Measurements from ENCODE around the gene ZBTB46. TPM values are rescaled to one million over a fixed set of nuclear protein-coding genes. Genes with fewer than 3 reads are reported as not detected.

Gene ZBTB46
- total and polyA plus RNA-seq, 10 of the 15 experiments (the other 5 are each of a cell fraction or from before 2014, with no cell fraction given): 0.15 to 0.92 (median 0.34) TPM

DNA sequence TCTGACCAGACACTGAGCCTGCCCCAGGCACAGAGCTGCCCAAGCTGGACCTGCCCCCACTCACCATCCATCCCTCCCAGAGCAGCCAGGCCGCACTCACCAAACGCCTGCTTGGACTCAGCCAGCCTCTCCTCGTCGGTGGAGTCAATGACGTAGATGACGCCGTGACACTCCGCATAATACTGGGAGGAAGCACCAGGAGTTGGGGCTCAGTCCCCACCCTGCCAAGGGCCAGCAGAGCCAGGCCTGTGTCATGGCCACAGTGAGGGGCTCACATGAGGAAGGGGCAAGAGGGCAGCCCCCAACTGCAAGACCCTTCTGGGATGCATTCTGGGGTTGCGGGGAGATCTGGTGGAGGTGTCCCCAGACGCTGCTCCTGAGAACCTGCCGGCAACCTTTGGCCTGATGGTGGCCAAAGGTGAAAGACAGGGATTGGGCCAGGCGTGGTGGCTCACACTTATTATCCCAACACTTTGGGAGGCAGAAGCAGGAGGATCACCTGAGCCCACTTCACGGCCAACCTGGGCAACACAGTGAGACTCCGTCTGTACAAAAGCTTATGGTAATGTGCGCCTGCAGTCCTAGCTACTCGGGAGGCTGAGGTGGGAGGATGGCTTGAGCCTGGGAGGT lies 128.9 kb downstream of the ZBTB46 start:
- FAIRE-seq: no peak
- POLR2A ChIA-PET: no interaction called here
- BruUV-seq (replicated peaks): no TSS peak
- no peaks in the 10 kb centered on the region for H3K27me3 ChIP-seq (replicated peaks in 1 of 2; ENCODE audit: control insufficient read depth in 2 of 2, insufficient read depth in 2 of 2, low read length in 1 of 2)
- 92% methylated on average over 16 of the region's 16 CpGs for WGBS (ENCODE audit: insufficient coverage, insufficient replicate concordance, low lambda C conversion rate, missing lambda C conversion rate)
- SMC1A ChIA-PET (ENCODE audit: uncharacterized antibody, unreplicated experiment): interaction anchor here (0.9 kb wide), 1 partner anchor 163 kb away, joined by 3 read pairs; the partner anchor contains the start of gene TPD52L2
- no peaks in the 10 kb centered on the region for H4K20me1 ChIP-seq (ENCODE audit: control insufficient read depth, insufficient read depth)
- no peak for DNase-seq (ENCODE audit: low read depth, low spot score)
- no peak overlapping the region for H3K27ac ChIP-seq (ENCODE audit: control insufficient read depth, insufficient read depth)
- CTCF ChIA-PET: no interaction called here
- peaks cover 13% of the 10 kb centered on the region for H3K79me2 ChIP-seq (ENCODE audit: control insufficient read depth, insufficient read depth, low read length)
- RAD21 ChIA-PET (ENCODE audit: unreplicated experiment): interaction anchor here (0.5 kb wide), 1 partner anchor 27 kb away, joined by 4 read pairs; no protein-coding TSS in a partner anchor
- TF ChIP-seq POLR2A (IDR thresholded peaks at IDR 0.05; ENCODE audit: low read depth, low read length) (peak; percentile 66), RCOR1 (conservative IDR thresholded peaks at IDR 0.05; ENCODE audit: low read depth, low read length) (no peak), ZBTB4 (CRISPR knock-in tag; IDR thresholded peaks at IDR 0.05) (no peak), BMI1 (IDR thresholded peaks at IDR 0.05; ENCODE audit: borderline replicate concordance) (no peak)
- TF ChIP-seq, protein P1, sequence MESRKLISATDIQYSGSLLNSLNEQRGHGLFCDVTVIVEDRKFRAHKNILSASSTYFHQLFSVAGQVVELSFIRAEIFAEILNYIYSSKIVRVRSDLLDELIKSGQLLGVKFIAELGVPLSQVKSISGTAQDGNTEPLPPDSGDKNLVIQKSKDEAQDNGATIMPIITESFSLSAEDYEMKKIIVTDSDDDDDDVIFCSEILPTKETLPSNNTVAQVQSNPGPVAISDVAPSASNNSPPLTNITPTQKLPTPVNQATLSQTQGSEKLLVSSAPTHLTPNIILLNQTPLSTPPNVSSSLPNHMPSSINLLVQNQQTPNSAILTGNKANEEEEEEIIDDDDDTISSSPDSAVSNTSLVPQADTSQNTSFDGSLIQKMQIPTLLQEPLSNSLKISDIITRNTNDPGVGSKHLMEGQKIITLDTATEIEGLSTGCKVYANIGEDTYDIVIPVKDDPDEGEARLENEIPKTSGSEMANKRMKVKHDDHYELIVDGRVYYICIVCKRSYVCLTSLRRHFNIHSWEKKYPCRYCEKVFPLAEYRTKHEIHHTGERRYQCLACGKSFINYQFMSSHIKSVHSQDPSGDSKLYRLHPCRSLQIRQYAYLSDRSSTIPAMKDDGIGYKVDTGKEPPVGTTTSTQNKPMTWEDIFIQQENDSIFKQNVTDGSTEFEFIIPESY (IDR thresholded peaks at IDR 0.05): no peak
- H2AFZ ChIP-seq (ENCODE audit: control insufficient read depth, low read depth, low read length): no peak overlapping the region
- H3K9ac ChIP-seq (ENCODE audit: control insufficient read depth, insufficient read depth, low read length): no peak overlapping the region
- no peak overlapping the region for H3K4me3 ChIP-seq
- no peaks in the 10 kb centered on the region for H3K9me3 ChIP-seq (replicated peaks; ENCODE audit: control insufficient read depth, insufficient read depth, low read length)
- intact Hi-C loops (cut with micrococcal nuclease; ENCODE audit: unreplicated experiment): no loop called here
- H3K4me2 ChIP-seq (ENCODE audit: control insufficient read depth, insufficient read depth): no peak overlapping the region
- H3K4me1 ChIP-seq (ENCODE audit: control insufficient read depth, insufficient read depth, low read length): peaks cover 25% of the 10 kb centered on the region
- ATAC-seq: no peak
- peaks cover 5 to 7% of the 10 kb centered on the region in 2 experiments; a peak in 3 of 4 replicates for H3K36me3 ChIP-seq (ENCODE audit: control insufficient read depth in 2 of 2, insufficient read depth in 2 of 2, low read length in 1 of 2)
- in situ Hi-C loops (cut with MboI): no loop called here

Data from GM12878 (cell line).